GM19035 (cell line): ENCODE data around the gene C19orf67.

Experiments used
- ATAC-seq: cut with Tn5 transposase; IDR thresholded peaks from one replicate; pipeline ENCODE4 v1.9.1; 2021; ENCODE audit not compliant: unreplicated experiment

The C19orf67 gene

DNA sequence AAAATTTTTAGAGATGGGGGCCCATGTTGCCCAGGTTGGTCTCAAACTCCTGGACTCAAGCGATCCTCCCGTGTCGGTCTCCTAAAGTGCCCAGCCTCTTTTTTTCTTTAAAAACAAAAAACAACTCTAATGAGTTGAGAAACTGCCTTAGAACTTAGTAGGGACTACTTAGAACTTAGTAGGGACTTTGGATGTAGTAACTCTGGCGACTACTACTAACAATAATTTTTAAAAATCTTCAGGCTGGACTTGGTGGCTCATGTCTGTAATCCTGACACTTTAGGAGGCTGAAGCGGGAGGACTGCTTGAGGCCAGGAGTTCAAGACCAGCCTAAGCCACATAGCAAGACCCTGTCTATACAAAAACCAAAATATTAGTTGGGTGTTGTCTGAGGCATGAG lies 515 bp upstream of the C19orf67 start:
- ATAC-seq = no peak

GRCh38 chr19:14082675-14082960 lies 3.0 kb downstream of the C19orf67 start:
- ATAC-seq = no peak

DNA sequence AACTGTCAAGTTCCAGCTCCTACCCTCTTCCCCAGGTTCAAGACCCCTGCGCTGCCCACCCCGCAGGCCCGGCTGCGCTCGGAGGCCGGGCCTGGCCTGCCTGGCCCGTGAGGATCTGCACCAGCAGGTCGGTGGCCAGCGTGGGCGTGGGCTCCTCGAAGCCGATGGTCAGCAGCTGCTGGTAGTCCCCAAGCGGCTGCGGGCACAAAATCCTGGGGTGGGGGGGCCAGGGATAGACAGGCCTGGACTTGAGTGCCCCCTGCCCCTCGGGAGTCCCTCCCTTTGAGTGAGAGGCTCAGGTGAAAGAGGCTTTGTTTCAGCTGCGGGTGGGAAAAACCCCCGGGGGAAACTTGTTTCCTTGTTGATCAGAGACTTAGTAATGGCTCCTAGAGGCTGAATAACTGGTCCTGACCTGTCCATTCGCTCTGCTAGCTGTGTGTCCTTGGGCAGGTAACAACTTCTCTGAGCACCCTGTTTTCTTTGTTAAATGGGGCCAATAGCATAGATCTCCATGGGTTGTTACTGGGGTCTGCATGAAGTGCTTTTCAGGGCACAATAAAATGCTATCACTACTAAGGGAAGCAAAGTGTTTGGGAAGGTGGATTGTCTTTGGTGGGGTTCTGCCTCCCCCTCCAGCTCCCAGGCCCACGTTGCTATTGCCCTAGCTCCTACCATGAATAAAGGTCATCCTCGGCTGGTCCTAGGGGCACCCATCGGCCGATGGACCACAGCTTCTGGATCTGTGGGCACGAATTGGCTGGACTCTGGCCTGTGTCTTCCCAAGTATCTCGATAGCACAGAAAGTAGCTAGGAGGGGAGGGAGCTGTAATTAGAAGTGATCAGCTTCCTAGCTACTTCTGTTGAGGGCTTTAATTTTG lies 3.5 kb downstream of the C19orf67 start:
- ATAC-seq = peak; percentile 4

DNA sequence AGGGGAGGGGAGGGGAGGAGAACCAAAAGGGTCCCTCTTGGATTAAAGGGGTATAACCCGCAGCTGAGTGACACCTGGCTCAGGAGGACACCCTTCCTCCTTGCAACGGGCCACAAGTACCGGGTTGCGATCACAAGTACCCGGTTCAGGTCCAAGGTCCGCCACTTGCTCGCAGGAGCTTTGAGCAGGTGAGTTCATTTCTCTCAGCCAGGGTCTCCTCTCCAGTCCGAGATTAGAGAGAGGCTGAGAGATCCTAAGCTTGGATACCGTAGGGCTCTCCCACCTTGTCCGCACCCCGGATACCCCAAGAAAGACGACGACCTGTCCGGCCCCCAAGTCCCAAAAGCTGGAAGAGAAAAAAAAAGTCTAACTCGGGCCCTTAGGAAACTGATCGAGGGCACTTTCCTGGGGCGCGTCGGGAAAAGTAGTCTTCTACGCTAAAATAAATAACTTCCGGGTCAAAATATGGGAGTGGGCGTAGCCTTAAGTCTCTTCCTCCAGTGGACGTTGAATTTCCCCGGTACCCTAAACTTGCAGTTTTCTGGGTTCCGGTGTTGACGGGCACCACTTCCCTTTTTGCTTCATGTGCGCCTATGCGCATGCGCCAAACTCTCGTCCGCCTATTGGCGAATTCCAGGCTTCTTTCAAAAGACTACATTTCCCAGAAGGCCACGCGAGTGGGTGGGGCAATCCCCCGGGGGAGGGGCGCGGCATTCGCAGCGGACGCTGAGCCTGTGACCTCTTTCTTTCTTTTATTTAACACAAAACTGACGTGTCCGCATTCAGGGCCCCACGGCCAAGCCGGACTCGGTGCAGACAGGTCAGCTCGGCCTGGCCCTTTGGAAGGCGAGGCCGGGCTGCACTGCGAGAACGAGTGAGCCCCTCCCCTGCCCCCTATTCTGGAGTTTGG lies 4.4 kb downstream of the C19orf67 start:
- peak; percentile 93 for ATAC-seq

- ATAC-seq = no peak
These were observed 7.2 kb downstream of the C19orf67 start for GRCh38 chr19:14078411-14078810.

GRCh38 chr19:14073925-14074838 lies 11.4 kb downstream of the C19orf67 start:
- no peak for ATAC-seq

DNA sequence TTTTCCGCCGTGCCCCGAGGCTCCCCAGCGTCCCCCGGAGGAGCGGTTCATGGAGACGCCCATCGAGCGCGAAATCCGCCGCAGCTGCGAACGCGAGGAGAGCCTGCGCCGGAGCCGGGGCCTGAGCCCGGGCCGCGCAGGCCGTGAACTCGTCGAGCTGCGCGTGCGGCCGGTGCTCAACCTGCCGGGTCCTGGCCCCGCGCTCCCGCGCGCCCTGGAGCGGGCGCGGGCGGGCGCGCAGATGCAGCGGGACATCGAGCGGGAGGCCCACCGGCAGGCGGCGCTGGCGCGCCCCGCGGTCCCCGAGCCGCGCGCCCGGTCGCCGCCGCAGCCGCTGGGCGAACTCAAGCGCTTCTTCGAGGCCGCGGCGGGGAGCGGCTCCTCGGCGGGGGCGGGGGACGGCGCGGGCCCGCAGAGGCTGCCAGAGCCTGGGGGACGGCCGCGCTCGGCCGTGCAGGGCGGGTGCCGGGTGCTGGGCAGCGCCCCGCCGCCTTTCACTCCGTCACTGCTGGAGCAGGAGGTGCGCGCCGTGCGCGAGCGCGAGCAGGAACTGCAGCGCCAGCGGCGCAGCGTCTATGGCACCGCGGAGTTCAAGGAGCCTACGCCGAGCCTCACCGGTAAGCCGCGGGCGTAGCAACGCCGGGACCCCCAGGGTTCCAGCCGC lies 12.2 kb downstream of the C19orf67 start:
- ATAC-seq = peak; percentile 55

GRCh38 chr19:14072535-14073260 lies 12.9 kb downstream of the C19orf67 start, which contains the start of gene MISP3:
Gene MISP3, plus strand, starts transcription at chr19:14072786. Its CDS starts 524 bp downstream, at chr19:14073310.
- ATAC-seq = peak; percentile 3

- no peak for ATAC-seq
These were observed 15.1 kb downstream of the C19orf67 start for GRCh38 chr19:14070268-14071050.

DNA sequence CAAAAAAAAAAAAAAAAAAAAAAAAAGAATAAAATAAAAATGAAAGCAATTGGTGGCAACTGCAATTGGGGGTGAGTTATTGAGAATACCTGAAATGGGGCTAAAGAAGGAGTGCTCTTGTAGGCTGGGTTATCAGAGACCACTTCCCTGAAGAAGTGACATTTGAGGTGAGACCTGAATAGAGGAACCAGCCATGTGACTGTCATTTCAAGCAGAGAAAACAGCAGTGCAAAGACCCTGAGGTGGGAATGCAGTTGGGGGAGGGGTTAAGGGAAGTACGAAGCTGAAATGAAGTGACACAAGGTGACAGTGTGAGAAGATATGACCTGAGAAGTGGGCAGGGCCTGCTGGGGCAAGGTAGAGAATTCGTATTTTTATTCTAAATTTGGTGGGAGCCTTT lies 19.4 kb downstream of the C19orf67 start:
- ATAC-seq = no peak

DNA sequence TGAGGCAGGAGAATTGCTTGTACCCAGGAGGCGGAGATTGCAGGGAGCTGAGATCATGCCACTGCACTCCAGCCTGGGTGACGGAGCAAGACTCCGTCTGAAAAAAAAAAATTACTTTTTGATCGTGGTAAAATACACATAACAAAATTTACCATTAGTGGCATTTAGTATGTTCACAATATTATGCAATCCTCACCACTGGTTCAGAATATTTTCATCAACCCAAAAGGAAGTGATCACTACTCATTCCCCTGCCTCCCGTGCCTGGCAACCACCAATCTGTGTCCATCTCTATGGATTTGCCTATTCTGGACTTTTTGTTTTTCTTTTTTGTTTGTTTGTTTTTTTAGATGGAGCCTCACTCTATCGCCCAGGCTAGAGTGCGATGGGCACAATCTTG lies 22.5 kb downstream of the C19orf67 start:
- no peak for ATAC-seq

GRCh38 chr19:14062558-14062855 lies 23.1 kb downstream of the C19orf67 start:
- ATAC-seq = no peak

- ATAC-seq = no peak
These were observed 23.6 kb downstream of the C19orf67 start, which contains the start of gene PALM3 for GRCh38 chr19:14061751-14062557. Gene PALM3, minus strand, starts transcription at chr19:14062076. Its CDS starts 96 bp downstream, at chr19:14061980.

- no peak for ATAC-seq
These were observed 24.4 kb downstream of the C19orf67 start for GRCh38 chr19:14061081-14061749.

DNA sequence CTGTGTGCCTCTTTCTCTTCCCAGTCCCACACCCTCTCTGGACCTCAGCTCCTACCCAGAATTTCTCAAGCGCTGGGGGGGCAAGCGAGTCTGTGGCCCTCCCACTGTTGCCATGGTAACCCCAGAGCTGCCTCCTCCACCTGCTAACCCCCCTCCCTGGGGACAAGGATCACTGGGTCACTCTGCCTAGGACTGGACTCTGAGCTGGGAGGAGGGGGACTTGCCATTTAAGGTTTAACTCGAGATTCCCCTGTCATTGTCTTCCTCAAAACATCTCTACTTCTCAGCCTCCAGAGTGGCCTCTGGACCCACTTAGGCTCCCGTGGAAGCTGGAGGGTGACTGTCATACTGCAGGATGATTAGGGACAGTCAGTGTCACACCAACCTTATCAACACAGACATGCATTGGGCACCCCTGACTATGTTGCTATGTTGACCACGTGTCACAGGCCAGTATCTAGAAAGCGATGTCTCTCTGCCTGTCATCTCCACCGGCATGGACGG lies 25.9 kb downstream of the C19orf67 start:
- no peak for ATAC-seq

- no peak for ATAC-seq
These were observed 26.5 kb downstream of the C19orf67 start for GRCh38 chr19:14059093-14059480.
